Nephron progenitor cell (in vitro differentiated cells): ENCODE data around the gene TMEM101.
A peak's percentile ranks its signal among the peaks of the same experiment; 100 is the strongest.
"Not testable (repeated sequence)": the region's sequence is repeated elsewhere in the genome, so short reads cannot be mapped to it uniquely, and the experiment has no call there.

Experiments used
- DNase-seq: peaks from one replicate; pipeline ENCODE4 v3.0.0; 2021
- H3K27ac Mint-ChIP-seq: 2 replicates; pipeline ENCODE4 v1.8.0; 2021; ENCODE audit warnings: mild to moderate bottlenecking, moderate library complexity, mixed read lengths
- H3K27me3 Mint-ChIP-seq: 2 replicates; pipeline ENCODE4 v1.8.0; 2021; ENCODE audit warnings: mild to moderate bottlenecking, low read depth, mixed read lengths; ENCODE audit not compliant: poor library complexity
- H3K36me3 Mint-ChIP-seq: 2 replicates; pipeline ENCODE4 v1.8.0; 2021; ENCODE audit warnings: low read depth, mixed read lengths
- H3K4me1 Mint-ChIP-seq: 2 replicates; pipeline ENCODE4 v1.8.0; 2021; ENCODE audit warnings: mixed read lengths
- H3K4me3 Mint-ChIP-seq: 2 replicates; pipeline ENCODE4 v1.8.0; 2021; ENCODE audit warnings: mild to moderate bottlenecking, moderate library complexity, mixed read lengths
- H3K9me3 Mint-ChIP-seq: 2 replicates; pipeline ENCODE4 v1.8.0; 2021; ENCODE audit warnings: mild to moderate bottlenecking, moderate library complexity, mixed read lengths
- CTCF ChIP-seq: fragments of 200-600 bp; sonication (generic); IDR thresholded peaks from 2 replicates; pipeline ENCODE4 v1.5.0; 2021; ENCODE audit warnings: antibody characterized with exemption

TMEM101 gene

GRCh38 chr17:44039829-44040635 is 25.3 kb upstream of the TMEM101 start:
- TF ChIP-seq CTCF = no peak
- Mint-ChIP-seq H3K4me3 (no peak overlapping the region), H3K27ac (peak overlapping the region; percentile 74), H3K9me3 (no peaks in the 10 kb centered on the region), H3K4me1 (peaks cover 7% of the 10 kb centered on the region), H3K36me3 (peaks cover 48% of the 10 kb centered on the region), H3K27me3 (peaks cover 4% of the 10 kb centered on the region)
- DNase-seq = no peak

GRCh38 chr17:44038604-44039011 is 23.8 kb upstream of the TMEM101 start:
- Mint-ChIP-seq H3K27me3 (peaks cover 4% of the 10 kb centered on the region), H3K9me3 (no peaks in the 10 kb centered on the region), H3K36me3 (peaks cover 46% of the 10 kb centered on the region), H3K27ac (no peak overlapping the region), H3K4me1 (peaks cover 17% of the 10 kb centered on the region), H3K4me3 (no peak overlapping the region)
- TF ChIP-seq CTCF = no peak
- no peak for DNase-seq

GRCh38 chr17:44037471-44037870 is 22.7 kb upstream of the TMEM101 start:
- Mint-ChIP-seq H3K9me3 (no peaks in the 10 kb centered on the region), H3K4me1 (peaks cover 19% of the 10 kb centered on the region), H3K4me3 (no peak overlapping the region)

GRCh38 chr17:44034688-44035087 is 19.9 kb upstream of the TMEM101 start:
- not testable (repeated sequence) for H3K27ac Mint-ChIP-seq, H3K9me3 Mint-ChIP-seq, DNase-seq, H3K4me3 Mint-ChIP-seq, H3K27me3 Mint-ChIP-seq
- peaks cover 12% of the 10 kb centered on the region for H3K4me1 Mint-ChIP-seq
- H3K36me3 Mint-ChIP-seq = peaks cover 57% of the 10 kb centered on the region

More at GRCh38 chr17:44037471-44037870, 22.7 kb upstream of the TMEM101 start:
- peaks cover 53% of the 10 kb centered on the region for H3K36me3 Mint-ChIP-seq
- H3K27me3 Mint-ChIP-seq = peaks cover 4% of the 10 kb centered on the region
- no peak for TF ChIP-seq CTCF
- no peak for DNase-seq
- no peak overlapping the region for H3K27ac Mint-ChIP-seq

- no peaks in the 10 kb centered on the region for H3K9me3 Mint-ChIP-seq
- peaks cover 12% of the 10 kb centered on the region for H3K4me1 Mint-ChIP-seq
- H3K4me3 Mint-ChIP-seq = no peak overlapping the region
- peaks cover 61% of the 10 kb centered on the region for H3K36me3 Mint-ChIP-seq
- DNase-seq = no peak
- TF ChIP-seq CTCF = no peak
- peak overlapping the region; percentile 82 for H3K27ac Mint-ChIP-seq
- H3K27me3 Mint-ChIP-seq = peaks cover 6% of the 10 kb centered on the region
Observed at GRCh38 chr17:44033861-44034408, 19.2 kb upstream of the TMEM101 start.

- no peak for DNase-seq
- peaks cover 6% of the 10 kb centered on the region for H3K27me3 Mint-ChIP-seq
- no peaks in the 10 kb centered on the region for H3K9me3 Mint-ChIP-seq
- no peak overlapping the region for H3K4me3 Mint-ChIP-seq
- peak overlapping the region; percentile 55 for H3K27ac Mint-ChIP-seq
- peaks cover 12% of the 10 kb centered on the region for H3K4me1 Mint-ChIP-seq
- peaks cover 48% of the 10 kb centered on the region for H3K36me3 Mint-ChIP-seq
- no peak for TF ChIP-seq CTCF
Observed at GRCh38 chr17:44030482-44030881, 15.7 kb upstream of the TMEM101 start.
